GM12874 (cell line): ENCODE data around the gene NR6A1.

Source experiments
- TF ChIP-seq, protein P1 (sequence below): IDR thresholded peaks from 2 replicates; pipeline ENCODE4 v1.5.1; 2011; ENCODE audit warnings: low read depth, mild to moderate bottlenecking, control low read depth, low read length, moderate library complexity; ENCODE audit not compliant: insufficient read depth

The NR6A1 gene

GRCh38 chr9:124657516-124657915 is 113.6 kb downstream of the NR6A1 start:
- TF ChIP-seq, protein P1, sequence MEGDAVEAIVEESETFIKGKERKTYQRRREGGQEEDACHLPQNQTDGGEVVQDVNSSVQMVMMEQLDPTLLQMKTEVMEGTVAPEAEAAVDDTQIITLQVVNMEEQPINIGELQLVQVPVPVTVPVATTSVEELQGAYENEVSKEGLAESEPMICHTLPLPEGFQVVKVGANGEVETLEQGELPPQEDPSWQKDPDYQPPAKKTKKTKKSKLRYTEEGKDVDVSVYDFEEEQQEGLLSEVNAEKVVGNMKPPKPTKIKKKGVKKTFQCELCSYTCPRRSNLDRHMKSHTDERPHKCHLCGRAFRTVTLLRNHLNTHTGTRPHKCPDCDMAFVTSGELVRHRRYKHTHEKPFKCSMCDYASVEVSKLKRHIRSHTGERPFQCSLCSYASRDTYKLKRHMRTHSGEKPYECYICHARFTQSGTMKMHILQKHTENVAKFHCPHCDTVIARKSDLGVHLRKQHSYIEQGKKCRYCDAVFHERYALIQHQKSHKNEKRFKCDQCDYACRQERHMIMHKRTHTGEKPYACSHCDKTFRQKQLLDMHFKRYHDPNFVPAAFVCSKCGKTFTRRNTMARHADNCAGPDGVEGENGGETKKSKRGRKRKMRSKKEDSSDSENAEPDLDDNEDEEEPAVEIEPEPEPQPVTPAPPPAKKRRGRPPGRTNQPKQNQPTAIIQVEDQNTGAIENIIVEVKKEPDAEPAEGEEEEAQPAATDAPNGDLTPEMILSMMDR = no peak

- TF ChIP-seq, protein P1 = no peak
These were observed 116.7 kb downstream of the NR6A1 start for GRCh38 chr9:124654431-124654830.

DNA sequence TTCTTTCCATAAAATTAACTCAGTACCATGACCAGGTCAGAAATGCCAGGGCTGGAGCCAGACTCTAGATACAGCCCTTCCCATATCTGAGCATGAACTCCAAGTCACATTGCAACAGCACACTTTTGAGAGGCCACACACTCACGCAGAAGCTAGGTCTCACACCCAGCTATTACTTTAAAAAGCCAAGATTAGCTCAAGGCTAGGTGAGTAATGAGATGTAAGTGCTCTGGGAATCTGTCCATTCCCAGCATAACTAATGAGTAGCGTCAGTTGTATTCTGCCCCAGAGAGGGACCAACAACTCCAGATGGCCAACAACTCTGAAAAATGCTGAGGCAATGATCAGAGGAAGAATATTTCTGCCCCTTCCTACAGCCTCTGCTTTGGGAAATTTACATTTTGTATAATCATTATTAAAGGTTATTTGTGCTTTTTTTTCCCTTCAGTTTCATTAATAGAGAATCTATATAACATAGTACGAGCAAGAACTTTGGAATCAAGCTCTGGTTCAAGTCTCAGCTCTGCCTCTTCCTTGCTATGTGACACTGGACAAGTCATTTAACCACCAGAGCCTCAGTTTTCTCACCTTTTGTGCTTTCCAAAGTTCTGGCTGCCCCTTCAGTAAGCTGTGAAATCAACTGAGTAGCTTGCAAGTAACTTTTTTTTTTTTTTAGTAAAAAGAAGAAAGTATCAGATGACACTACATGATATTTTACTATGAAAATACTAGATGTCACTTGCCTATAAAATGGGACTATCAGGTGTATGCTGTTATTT is 118.3 kb downstream of the NR6A1 start:
- TF ChIP-seq, protein P1 = no peak

DNA sequence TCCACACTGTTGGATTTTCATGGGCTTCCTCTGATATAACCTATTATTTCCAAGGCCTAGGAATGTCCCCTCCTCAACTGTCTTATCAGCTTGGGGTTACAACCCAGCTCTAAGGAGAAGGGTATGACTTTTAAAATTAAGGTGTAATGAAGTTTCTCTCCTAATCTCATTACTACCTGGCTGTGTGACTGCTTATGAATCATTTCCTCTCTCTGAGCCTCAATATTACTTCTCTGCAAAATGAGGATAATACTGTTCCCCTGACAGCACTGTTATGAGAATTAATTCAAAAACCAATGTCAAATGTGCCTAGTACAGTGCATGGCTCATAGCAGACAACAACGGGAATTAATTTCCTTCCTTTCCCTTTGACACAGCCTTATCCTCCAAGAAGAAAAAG is 118.9 kb downstream of the NR6A1 start:
- TF ChIP-seq, protein P1 = no peak

- TF ChIP-seq, protein P1 = no peak
These were observed 125.8 kb downstream of the NR6A1 start for GRCh38 chr9:124645274-124645673.

GRCh38 chr9:124639637-124640036 is 131.5 kb downstream of the NR6A1 start:
- TF ChIP-seq, protein P1 = no peak

DNA sequence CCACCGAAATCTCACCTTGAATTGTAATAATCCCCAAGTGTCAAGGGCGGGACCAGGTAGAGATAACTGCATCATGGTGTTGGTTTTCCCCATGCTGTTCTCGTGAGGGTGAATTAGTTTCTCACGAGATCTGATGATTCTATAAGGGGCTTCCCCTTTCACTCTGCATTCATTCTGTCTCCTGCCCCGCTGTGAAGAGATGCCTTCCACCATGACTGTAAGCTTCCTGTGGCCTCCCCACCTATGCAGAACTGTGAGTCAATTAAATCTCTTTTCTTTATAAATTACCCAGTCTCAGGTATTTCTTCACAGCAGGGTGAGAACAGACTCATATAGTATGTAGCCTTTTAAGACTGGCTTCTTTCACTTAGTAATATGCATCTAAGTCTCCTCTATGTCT is 135.8 kb downstream of the NR6A1 start:
- TF ChIP-seq, protein P1 = no peak
